ENCODE measurements around the gene TNFAIP8L1. TPM values are rescaled to one million over a fixed set of nuclear protein-coding genes. Genes with fewer than 3 reads are reported as not detected.

The TNFAIP8L1 gene
- total RNA-seq, 1 experiment from 2014 or later = 22.2 TPM

DNA sequence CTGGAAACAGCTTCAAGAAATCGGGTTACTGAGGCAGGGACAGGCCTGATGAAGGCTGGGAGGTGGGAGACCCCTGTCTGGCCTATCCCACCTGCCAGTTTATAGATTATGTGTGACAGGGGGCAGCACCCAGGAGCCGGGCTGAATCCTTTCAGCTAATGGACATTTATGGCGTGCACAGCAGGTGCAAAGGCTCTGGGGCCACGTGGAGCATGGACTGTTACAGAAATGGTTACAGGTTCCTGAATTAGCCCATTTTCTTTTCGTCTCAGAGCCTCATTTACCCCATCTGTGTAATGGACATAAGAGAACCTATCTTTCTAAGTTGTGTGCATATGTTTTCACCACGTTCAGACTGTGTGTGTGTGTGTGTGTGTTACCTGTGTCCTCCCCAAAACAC is 34.4 kb upstream of the TNFAIP8L1 start:
- DNase-seq (ENCODE audit: low read depth, low spot score) = no peak
- POLR2A ChIA-PET = no interaction called here
- no peaks in the 10 kb centered on the region for H4K20me1 ChIP-seq (ENCODE audit: insufficient read depth)
- H3K4me1 ChIP-seq (ENCODE audit: control insufficient read depth in 1 of 2, insufficient read depth in 2 of 2, low read length in 2 of 2) = no peaks in the 10 kb centered on the region
- H3K36me3 ChIP-seq (ENCODE audit: control insufficient read depth in 1 of 2, insufficient read depth in 2 of 2, low read length in 2 of 2) = no peaks in the 10 kb centered on the region
- RAD21 ChIA-PET (ENCODE audit: low non-redundant PET in 1 of 2, low total read pairs in 2 of 2, uncharacterized antibody in 2 of 2, unreplicated experiment in 2 of 2) = no interaction called here
- TF ChIP-seq FOSL1 (IDR thresholded peaks at IDR 0.05; ENCODE audit: low read depth) = no peak
- no peak for TF ChIP-seq ZNF274 (IDR thresholded peaks at IDR 0.05; ENCODE audit: low read depth, low read length)
- no peak for TF ChIP-seq POLR2A (IDR thresholded peaks at IDR 0.05; ENCODE audit: borderline replicate concordance, extremely low read depth, insufficient read depth, insufficient read length)
- TF ChIP-seq ZFX (IDR thresholded peaks at IDR 0.05) = no peak
- TF ChIP-seq EZH2phosphoT487 (IDR thresholded peaks at IDR 0.05; ENCODE audit: borderline replicate concordance) = no peak
- TF ChIP-seq, protein P1, sequence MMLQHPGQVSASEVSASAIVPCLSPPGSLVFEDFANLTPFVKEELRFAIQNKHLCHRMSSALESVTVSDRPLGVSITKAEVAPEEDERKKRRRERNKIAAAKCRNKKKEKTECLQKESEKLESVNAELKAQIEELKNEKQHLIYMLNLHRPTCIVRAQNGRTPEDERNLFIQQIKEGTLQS (IDR thresholded peaks at IDR 0.05) = no peak
- TF ChIP-seq SRF (IDR thresholded peaks at IDR 0.05; ENCODE audit: low read depth) = no peak
- TF ChIP-seq TCF7L2 (IDR thresholded peaks at IDR 0.05; ENCODE audit: borderline replicate concordance, extremely low read depth, insufficient read depth, insufficient read length) = no peak
- TF ChIP-seq, protein P2, sequence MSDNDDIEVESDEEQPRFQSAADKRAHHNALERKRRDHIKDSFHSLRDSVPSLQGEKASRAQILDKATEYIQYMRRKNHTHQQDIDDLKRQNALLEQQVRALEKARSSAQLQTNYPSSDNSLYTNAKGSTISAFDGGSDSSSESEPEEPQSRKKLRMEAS (IDR thresholded peaks at IDR 0.05) = no peak
- no peak for TF ChIP-seq SIN3A (IDR thresholded peaks at IDR 0.05; ENCODE audit: low read depth)
- TF ChIP-seq CBX3 (IDR thresholded peaks at IDR 0.05; ENCODE audit: low read depth) = no peak
- TF ChIP-seq YY1 (IDR thresholded peaks at IDR 0.05; ENCODE audit: extremely low read depth, insufficient replicate concordance, low read depth, low read length) = no peak
- no peak for TF ChIP-seq CEBPB (IDR thresholded peaks at IDR 0.05; ENCODE audit: low read depth)
- H3K27me3 ChIP-seq (ENCODE audit: insufficient read depth, low read length) = no peaks in the 10 kb centered on the region
- no peak overlapping the region for H2AFZ ChIP-seq (ENCODE audit: low read depth, low read length, poor library complexity, severe bottlenecking)
- H3K79me2 ChIP-seq (ENCODE audit: insufficient read depth, low read length) = no peaks in the 10 kb centered on the region
- H3K9me3 ChIP-seq (ENCODE audit: control insufficient read depth in 1 of 2, insufficient read depth in 1 of 2, low read depth in 1 of 2, low read length in 2 of 2) = no peaks in the 10 kb centered on the region
- no peak overlapping the region for H3K9ac ChIP-seq (ENCODE audit: low read length)
- ATAC-seq = no peak
- no peak overlapping the region for H3K27ac ChIP-seq (ENCODE audit: low read depth, low read length)
- CTCF ChIA-PET = no interaction called here
- H3K9me2 ChIP-seq (ENCODE audit: insufficient read depth) = no peaks in the 10 kb centered on the region
- H3K4me2 ChIP-seq (ENCODE audit: low read length) = no peak overlapping the region
- BruUV-seq (replicated peaks) = no TSS peak
- intact Hi-C loops (cut with micrococcal nuclease) = no loop called here
- no peak overlapping the region for H3K4me3 ChIP-seq (replicated peaks in 1 of 2; ENCODE audit: low read depth in 1 of 2, low read length in 2 of 2)

DNA sequence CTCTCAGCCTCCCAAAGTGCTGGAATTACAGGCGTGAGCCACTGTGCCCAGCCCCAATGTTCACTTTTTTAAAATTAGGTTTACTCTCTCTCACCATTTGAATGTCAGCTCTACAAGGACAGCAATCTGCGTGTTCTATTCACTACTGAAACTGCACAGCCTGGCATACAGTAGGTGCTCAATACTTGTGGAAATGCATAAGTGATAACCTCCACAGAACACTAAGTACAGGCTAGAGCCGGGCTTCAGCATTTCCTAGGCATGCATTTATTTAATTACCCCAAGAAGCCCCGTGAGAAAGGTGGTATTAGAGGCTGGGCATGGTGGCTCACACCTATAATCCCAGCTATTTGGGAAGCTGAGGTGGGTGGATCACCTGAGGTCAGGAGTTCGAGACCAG is 33.1 kb upstream of the TNFAIP8L1 start:
- no peaks in the 10 kb centered on the region for H3K79me2 ChIP-seq (ENCODE audit: insufficient read depth, low read length)

More for the DNA sequence above, 33.1 kb upstream of the TNFAIP8L1 start:
- RAD21 ChIA-PET (ENCODE audit: low non-redundant PET in 1 of 2, low total read pairs in 2 of 2, uncharacterized antibody in 2 of 2, unreplicated experiment in 2 of 2) = no interaction called here
- BruUV-seq (replicated peaks) = no TSS peak
- H3K27me3 ChIP-seq (ENCODE audit: insufficient read depth, low read length) = 0 out of 2 replicates have a peak, but pooled peaks cover 3% of the 10 kb centered on the region
- H3K4me2 ChIP-seq (ENCODE audit: low read length) = no peak overlapping the region
- no peaks in the 10 kb centered on the region for H4K20me1 ChIP-seq (ENCODE audit: insufficient read depth)
- no peak overlapping the region for H3K9ac ChIP-seq (ENCODE audit: low read length)
- no peaks in the 10 kb centered on the region for H3K9me2 ChIP-seq (ENCODE audit: insufficient read depth)
- DNase-seq (ENCODE audit: low read depth, low spot score) (no peak), ATAC-seq (no peak)
- H3K9me3 ChIP-seq (ENCODE audit: control insufficient read depth in 1 of 2, insufficient read depth in 1 of 2, low read depth in 1 of 2, low read length in 2 of 2) = no peaks in the 10 kb centered on the region
- no peak overlapping the region for H3K4me3 ChIP-seq (replicated peaks in 1 of 2; ENCODE audit: low read depth in 1 of 2, low read length in 2 of 2)
- TF ChIP-seq ZNF274 (IDR thresholded peaks at IDR 0.05; ENCODE audit: low read depth, low read length) (no peak), ELF1 (IDR thresholded peaks at IDR 0.05; ENCODE audit: borderline replicate concordance, low read depth) (no peak), JUND (IDR thresholded peaks at IDR 0.05) (no peak)
- H3K27ac ChIP-seq (ENCODE audit: low read depth, low read length) = no peak overlapping the region
- H2AFZ ChIP-seq (ENCODE audit: low read depth, low read length, poor library complexity, severe bottlenecking) = no peak overlapping the region
- no peaks in the 10 kb centered on the region for H3K36me3 ChIP-seq (ENCODE audit: control insufficient read depth in 1 of 2, insufficient read depth in 2 of 2, low read length in 2 of 2)
- H3K4me1 ChIP-seq (ENCODE audit: control insufficient read depth in 1 of 2, insufficient read depth in 2 of 2, low read length in 2 of 2) = no peaks in the 10 kb centered on the region
- POLR2A ChIA-PET = no interaction called here
- intact Hi-C loops (cut with micrococcal nuclease) = no loop called here
- CTCF ChIA-PET = no interaction called here

All from HCT116 (cell line).